Measurements from ENCODE around the gene ACSL3.
"Not testable (repeated sequence)": the region's sequence is repeated elsewhere in the genome, so short reads cannot be mapped to it uniquely, and the experiment has no call there.

Gene ACSL3

DNA sequence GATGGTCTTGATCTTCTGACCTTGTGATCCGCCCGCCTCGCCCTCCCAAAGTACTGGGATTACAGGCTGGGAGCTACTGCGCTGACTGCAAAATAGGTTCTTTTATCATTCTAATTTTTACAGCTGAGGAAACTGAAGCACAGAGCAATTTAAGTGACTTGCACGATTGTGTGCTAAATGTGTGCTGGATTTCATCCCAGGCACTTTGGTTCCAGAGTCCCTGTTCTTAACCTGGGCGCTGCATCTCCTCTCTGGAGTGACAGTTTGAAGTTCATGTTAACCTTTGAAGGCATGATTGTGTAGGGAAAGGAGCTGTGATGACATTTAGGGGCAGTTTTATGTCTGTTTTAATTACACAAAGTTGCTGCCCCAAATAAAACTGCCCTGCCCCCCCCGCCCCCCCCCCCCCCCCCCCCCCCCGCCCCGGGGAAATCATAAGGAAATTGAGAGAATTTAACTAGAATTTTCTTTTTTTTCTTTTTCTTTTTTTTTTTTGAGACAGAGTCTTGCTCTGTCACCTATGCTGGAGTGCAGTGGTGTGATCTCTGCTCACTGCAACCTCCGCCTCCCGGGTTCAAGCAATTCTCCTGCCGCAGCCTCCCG lies 5.6 kb downstream of the ACSL3 start:
- H3K27me3 Mint-ChIP-seq: no peaks in the 10 kb centered on the region

DNA sequence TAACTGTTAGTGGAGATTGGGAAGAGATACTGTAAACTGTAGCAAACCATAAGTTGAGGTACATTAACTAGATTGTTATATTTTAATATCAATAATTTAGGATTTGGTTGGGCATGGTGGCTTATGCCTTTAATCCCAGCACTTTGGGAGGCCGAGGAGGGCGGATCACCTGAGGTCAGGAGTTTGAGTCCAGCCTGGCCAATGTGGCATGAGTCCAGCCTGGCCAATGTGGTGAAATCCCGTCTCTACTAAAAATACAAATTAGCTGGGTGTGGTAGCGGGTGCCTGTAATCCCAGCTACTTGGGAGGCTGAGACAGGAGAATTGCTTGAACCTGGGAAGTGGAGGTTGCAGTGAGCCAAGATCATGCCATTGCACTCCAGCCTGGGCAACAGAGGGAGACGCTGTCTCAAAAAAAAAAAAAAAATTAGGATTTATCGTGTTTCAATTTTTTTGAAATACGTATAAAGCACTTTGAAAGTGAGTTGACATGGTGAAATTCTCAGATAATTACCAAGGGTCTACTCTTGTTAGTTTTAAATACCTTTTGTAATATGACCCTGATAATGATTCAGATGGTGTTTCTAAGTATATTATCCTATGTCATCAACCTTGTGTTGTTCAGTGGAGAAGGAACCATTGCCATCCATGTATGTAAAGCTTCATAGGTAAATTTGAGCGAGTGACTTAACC lies 7.9 kb downstream of the ACSL3 start:
- H3K36me3 Mint-ChIP-seq, H3K9me3 Mint-ChIP-seq: not testable (repeated sequence)
- peaks cover 31% of the 10 kb centered on the region for H3K4me1 Mint-ChIP-seq

More for the DNA sequence above, 5.6 kb downstream of the ACSL3 start:
- Mint-ChIP-seq H3K27ac (no peak overlapping the region), H3K9me3 (no peaks in the 10 kb centered on the region), H3K4me1 (peaks cover 25% of the 10 kb centered on the region), H3K36me3 (no peaks in the 10 kb centered on the region), H3K4me3 (no peak overlapping the region)

DNA sequence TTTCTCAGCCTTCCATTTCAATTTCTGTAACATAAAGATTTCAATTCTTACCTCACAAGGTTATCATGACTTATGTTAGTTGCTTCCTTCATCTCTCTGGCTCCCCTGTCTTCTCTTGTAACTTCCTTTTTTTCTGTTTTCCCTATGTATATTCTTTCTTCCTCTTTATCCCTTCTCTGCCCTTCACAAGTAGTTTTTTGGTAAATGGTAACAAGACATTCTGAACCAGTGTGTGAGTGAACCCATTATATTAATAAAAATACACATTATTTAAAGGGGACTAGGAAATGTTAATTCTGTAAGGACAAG lies 8.4 kb downstream of the ACSL3 start:
- no peak overlapping the region for H3K4me3 Mint-ChIP-seq
- H3K36me3 Mint-ChIP-seq: no peaks in the 10 kb centered on the region

More for the DNA sequence above, 7.9 kb downstream of the ACSL3 start:
- H3K27ac Mint-ChIP-seq, H3K4me3 Mint-ChIP-seq, H3K27me3 Mint-ChIP-seq: not testable (repeated sequence)

DNA sequence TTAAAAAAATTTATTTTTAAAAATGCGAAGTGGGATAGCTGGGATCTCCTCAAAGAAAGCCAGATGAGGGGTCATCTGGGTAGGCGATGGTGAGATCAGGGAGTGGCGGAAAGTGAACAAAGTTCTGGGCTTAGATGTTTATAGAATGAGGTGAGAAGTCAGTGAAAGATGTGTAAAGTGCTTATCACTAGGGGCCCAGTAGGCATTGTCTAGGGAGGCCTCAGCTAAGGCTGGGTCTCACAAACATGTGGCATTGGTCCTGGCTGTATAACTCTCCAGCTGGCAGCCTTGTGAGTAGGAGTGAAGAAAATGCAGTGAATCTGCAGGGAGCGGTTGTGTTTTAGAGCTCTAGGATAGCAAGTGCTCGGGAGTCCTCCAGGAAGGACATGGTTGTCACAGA lies 10.5 kb downstream of the ACSL3 start:
- Mint-ChIP-seq H3K4me1 (peaks cover 31% of the 10 kb centered on the region), H3K9me3 (no peaks in the 10 kb centered on the region), H3K36me3 (no peaks in the 10 kb centered on the region), H3K27ac (no peak overlapping the region), H3K27me3 (no peaks in the 10 kb centered on the region), H3K4me3 (no peak overlapping the region)

More for the DNA sequence above, 8.4 kb downstream of the ACSL3 start:
- no peaks in the 10 kb centered on the region for H3K9me3 Mint-ChIP-seq
- no peak overlapping the region for H3K27ac Mint-ChIP-seq
- H3K27me3 Mint-ChIP-seq: no peaks in the 10 kb centered on the region
- peaks cover 31% of the 10 kb centered on the region for H3K4me1 Mint-ChIP-seq

DNA sequence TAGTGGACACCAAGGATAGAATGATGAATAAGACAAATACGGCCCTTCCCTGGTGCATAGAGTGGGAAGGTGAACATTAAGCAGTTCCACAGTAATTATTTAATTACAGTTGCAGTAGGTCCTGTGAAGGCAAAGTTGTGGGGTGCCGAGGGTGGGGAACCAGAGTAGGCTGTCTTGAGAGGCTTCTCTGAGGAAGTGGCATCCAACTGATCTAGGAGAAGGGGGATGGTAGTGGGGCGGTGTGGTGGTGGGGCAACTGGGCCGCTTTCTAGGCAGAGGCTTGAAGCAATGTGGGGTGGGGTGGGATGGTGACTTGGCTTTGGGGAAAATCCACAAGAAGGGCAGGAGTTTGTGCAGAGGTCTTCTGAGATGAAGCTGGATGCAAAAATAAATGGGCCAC lies 11.7 kb downstream of the ACSL3 start:
- Mint-ChIP-seq H3K27me3 (no peaks in the 10 kb centered on the region), H3K4me1 (peaks cover 35% of the 10 kb centered on the region), H3K27ac (no peak overlapping the region), H3K4me3 (no peak overlapping the region), H3K9me3 (no peaks in the 10 kb centered on the region), H3K36me3 (no peaks in the 10 kb centered on the region)

DNA sequence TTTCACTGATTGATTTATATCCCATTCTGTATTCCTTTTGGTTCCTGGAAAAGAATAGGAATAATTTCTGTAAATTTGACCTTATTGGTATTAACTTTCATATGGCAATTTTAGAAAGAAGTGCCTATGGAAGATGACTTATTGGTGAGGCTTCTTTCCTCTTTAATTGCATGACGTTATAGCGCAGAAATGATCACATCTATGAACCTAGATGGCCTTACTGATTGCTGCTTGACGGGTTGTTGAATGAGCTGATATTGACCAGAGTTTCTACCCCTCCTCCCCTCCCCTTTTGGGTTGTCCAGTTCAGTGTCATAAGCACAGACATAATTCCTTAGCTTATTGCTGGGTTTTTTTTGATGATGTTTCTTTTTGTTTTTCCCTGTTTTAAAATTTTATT lies 14.6 kb downstream of the ACSL3 start:
- H3K4me3 Mint-ChIP-seq: no peak overlapping the region
- H3K27me3 Mint-ChIP-seq: no peaks in the 10 kb centered on the region
- no peaks in the 10 kb centered on the region for H3K9me3 Mint-ChIP-seq
- no peaks in the 10 kb centered on the region for H3K36me3 Mint-ChIP-seq
- peaks cover 50% of the 10 kb centered on the region for H3K4me1 Mint-ChIP-seq
- no peak overlapping the region for H3K27ac Mint-ChIP-seq

DNA sequence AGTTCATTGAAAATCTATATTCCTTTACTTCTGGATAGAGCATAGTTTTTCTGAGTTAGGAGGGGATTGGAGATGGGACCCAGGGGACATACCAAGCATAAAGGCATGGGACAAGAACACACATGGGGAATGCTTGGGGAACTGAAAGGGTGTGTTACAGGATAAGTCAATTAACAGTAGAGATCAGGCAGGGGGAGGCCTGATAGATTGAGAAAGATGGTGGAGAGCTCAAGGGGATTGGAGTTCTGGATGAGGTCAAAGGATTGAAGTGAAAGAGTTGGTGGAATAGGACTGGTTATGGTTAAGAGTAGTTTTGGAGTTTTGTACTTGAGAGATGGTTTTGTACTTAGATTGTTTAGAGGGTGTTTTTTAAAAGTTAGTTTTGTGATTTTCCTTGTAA lies 16.1 kb downstream of the ACSL3 start:
- H3K27ac Mint-ChIP-seq: no peak overlapping the region
- no peaks in the 10 kb centered on the region for H3K27me3 Mint-ChIP-seq
- no peaks in the 10 kb centered on the region for H3K9me3 Mint-ChIP-seq

DNA sequence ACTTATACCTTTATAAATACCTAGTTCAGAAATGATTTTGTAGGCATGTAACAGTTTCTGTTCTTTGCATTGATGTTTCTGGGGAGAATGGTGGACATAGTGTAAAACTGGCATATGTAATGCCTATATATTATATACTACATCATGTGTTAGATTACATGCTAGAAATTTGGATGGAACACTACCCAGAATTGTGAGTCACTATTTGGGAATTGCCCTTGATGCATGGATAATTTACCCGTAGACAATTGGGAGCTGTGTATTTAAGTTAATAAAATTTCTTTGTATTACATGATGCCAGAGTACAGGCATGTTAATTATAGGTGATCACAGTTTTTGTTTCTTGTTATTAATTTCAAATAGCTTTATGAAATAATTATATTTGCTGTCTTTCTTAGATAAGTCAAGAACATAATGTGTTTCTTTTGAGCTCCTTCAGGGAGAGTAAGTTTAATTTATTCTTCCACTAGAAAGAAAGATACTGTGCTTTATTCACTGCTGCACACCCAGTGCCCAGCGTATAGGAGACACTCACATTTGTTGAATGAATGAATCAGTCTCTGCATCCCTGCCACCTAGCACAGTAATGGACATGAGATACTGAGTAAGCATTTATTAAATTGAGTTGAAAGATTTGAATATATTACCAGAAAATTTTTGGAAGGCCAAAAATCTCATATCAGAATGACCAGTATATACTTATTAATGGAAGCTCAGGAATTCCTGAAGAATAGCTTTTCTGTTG lies 16.9 kb downstream of the ACSL3 start:
- Mint-ChIP-seq H3K4me1 (peaks cover 52% of the 10 kb centered on the region), H3K27me3 (no peaks in the 10 kb centered on the region), H3K27ac (no peak overlapping the region), H3K36me3 (peaks cover 1% of the 10 kb centered on the region), H3K9me3 (no peaks in the 10 kb centered on the region), H3K4me3 (no peak overlapping the region)

More for the DNA sequence above, 16.1 kb downstream of the ACSL3 start:
- peaks cover 57% of the 10 kb centered on the region for H3K4me1 Mint-ChIP-seq
- no peak overlapping the region for H3K4me3 Mint-ChIP-seq
- peaks cover 1% of the 10 kb centered on the region for H3K36me3 Mint-ChIP-seq

DNA sequence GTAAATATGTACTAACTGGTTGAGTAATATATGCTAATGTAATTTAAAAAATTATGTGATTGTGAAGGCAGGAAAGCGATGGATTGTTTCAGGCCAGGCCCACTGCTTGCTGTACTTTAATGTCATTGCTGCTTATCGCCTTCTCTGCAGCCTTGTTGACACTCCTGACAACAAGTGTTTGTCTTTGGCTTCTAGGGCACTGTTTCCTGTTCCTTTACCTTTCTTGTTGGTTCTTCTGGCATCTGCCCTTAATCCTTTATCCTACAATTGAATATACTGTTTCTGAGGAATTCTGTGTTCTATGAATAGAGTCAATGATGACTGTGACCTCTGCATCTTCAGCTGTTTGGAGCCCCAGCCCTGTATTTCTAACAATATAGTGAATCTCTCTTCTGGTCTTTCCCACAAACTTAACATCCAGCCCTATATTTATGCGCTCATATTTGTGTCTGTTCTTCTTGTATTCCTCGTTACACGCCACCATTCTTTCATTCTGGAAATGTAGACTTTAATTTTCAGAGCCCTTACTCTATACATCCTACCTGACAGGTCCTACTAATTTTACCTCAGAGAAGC lies 17.6 kb downstream of the ACSL3 start:
- H3K9me3 Mint-ChIP-seq: no peaks in the 10 kb centered on the region
- peaks cover 57% of the 10 kb centered on the region for H3K4me1 Mint-ChIP-seq
- no peak overlapping the region for H3K4me3 Mint-ChIP-seq
- H3K27ac Mint-ChIP-seq: no peak overlapping the region
- H3K36me3 Mint-ChIP-seq: peaks cover 1% of the 10 kb centered on the region
- H3K27me3 Mint-ChIP-seq: no peaks in the 10 kb centered on the region

DNA sequence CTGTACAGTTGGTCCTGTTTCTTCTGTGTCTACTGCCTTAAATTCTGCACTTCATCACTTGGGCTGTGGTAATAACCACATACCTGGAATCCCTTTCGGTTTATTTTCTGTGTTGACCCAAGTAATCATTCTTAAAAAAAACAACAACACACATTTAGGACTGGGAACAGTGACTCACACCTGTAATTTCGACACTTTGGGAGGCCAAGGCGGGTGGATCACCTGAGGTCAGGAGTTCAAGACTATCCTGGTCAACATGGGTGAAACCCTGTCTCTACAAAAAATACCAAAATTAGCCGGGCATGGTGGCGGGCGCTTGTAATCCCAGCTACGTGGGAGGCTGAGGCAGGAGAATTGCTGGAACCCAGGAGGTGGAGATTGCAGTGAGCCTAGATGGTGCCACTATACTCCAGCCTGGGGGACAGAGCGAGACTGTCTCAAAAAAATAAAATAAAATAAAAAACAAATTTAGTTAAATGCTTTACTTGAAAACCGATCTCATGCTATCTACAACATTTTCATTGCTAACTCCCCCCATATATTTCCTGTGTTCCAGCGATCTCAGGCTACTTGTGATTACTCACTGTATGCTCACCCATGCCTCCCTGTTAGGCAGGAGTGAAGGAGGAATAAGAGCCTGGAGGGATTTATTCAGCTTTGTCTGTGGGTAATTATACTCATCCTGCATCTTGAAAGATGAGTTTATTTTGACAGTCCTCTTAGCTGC lies 18.2 kb downstream of the ACSL3 start:
- peaks cover 1% of the 10 kb centered on the region for H3K36me3 Mint-ChIP-seq
- peaks cover 64% of the 10 kb centered on the region for H3K4me1 Mint-ChIP-seq
- H3K9me3 Mint-ChIP-seq: no peaks in the 10 kb centered on the region
- no peak overlapping the region for H3K4me3 Mint-ChIP-seq
- peak overlapping the region; percentile 66 for H3K27ac Mint-ChIP-seq
- no peaks in the 10 kb centered on the region for H3K27me3 Mint-ChIP-seq

DNA sequence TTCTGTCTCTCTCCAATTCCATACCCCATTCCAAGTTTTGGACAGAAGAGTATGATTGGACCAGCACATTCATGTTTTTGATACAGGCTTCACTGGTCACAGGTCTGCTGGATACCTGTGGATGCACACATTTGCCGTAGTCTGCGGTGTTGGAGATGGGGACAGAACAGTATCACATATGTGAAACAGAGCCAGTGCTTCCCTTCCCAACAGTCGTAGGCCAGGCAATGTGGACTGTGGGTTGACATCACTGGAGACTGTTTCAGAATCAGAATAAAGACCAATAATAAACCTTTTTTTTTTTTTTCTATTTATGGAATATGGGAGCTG lies 18.7 kb downstream of the ACSL3 start:
- peak overlapping the region; percentile 66 for H3K27ac Mint-ChIP-seq
- H3K36me3 Mint-ChIP-seq: peaks cover 1% of the 10 kb centered on the region
- H3K27me3 Mint-ChIP-seq: no peaks in the 10 kb centered on the region
- no peak overlapping the region for H3K4me3 Mint-ChIP-seq
- peaks cover 69% of the 10 kb centered on the region for H3K4me1 Mint-ChIP-seq
- H3K9me3 Mint-ChIP-seq: no peaks in the 10 kb centered on the region

DNA sequence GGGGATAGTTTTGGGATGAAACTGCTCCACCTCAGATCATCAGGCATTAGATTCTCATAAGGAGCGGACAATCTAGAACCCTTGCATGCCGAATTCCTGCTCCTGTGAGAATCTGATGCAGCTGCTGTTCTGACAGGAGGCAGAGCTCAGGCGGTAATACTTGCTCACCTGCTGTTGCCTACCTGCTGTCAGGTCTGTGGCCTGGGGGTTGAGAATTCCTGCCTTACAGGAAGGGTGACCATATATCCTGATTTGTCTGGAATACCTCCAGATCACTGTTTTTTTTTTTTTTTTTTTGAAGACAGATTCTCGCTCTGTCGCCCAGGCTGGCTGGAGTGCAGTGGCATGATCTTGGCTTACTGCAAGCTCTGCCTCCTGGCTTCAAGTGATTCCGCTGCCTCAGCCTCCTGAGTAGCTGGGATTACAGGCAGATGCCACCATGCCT lies 21.7 kb downstream of the ACSL3 start:
- H3K4me1 Mint-ChIP-seq: peaks cover 66% of the 10 kb centered on the region

DNA sequence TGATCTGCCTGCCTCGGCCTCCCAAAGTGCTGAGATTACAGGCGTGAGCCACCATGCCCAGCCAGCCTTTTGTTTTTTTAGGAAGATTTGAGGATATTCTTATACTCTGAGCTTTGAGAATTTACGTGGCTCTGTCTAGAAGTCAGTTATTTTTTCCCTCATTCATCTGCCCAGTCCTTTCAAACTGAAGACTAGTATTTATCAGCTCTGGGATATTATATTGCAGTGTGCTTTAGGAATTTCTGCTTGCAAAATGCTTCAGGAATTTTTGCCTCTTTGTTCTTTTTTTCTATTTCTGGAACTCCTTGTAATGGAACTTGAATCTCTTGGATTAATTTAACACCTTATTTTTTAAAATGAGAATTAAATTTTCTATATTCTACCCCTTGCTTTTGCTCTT lies 22.6 kb downstream of the ACSL3 start:
- H3K27ac Mint-ChIP-seq: no peak overlapping the region
- H3K4me3 Mint-ChIP-seq: no peak overlapping the region
- peaks cover 1% of the 10 kb centered on the region for H3K36me3 Mint-ChIP-seq
- H3K4me1 Mint-ChIP-seq: peaks cover 59% of the 10 kb centered on the region
- no peaks in the 10 kb centered on the region for H3K27me3 Mint-ChIP-seq
- no peaks in the 10 kb centered on the region for H3K9me3 Mint-ChIP-seq

More for the DNA sequence above, 21.7 kb downstream of the ACSL3 start:
- H3K27me3 Mint-ChIP-seq: no peaks in the 10 kb centered on the region
- H3K9me3 Mint-ChIP-seq: no peaks in the 10 kb centered on the region
- H3K27ac Mint-ChIP-seq: no peak overlapping the region
- no peak overlapping the region for H3K4me3 Mint-ChIP-seq
- H3K36me3 Mint-ChIP-seq: peaks cover 1% of the 10 kb centered on the region

DNA sequence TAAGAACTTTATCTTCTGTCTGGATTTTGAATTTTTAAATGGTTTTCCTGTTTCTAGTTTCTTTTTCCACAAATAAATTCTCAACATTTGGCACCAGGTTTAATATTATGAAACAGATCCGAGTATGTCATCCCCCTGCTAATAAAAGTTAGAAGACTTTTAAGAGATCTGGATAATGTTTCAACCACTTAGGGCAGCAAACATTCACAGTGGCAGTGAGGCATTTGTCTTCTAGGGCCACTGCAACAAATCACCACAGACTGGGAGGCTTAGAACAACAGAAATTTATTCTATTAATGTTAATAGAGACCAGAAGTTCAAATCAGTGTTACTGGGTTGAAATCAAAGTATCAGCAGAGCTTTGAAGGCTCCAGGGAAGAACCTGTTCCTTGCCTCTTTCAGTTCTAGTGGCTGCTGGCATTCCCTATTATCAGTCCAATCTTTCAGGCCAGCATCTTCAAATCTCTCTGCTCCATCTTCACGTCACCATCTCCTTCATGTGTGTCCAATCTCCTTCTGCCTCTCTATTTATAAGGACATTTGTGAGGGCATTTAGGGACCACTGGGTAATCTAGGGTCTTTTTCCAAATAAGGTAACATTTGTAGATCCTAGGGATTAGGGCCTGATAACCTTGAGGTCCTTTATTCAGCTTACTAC lies 23.4 kb downstream of the ACSL3 start:
- Mint-ChIP-seq H3K27ac (no peak overlapping the region), H3K36me3 (peaks cover 1% of the 10 kb centered on the region), H3K4me1 (peaks cover 58% of the 10 kb centered on the region), H3K9me3 (no peaks in the 10 kb centered on the region), H3K4me3 (no peak overlapping the region), H3K27me3 (no peaks in the 10 kb centered on the region)

DNA sequence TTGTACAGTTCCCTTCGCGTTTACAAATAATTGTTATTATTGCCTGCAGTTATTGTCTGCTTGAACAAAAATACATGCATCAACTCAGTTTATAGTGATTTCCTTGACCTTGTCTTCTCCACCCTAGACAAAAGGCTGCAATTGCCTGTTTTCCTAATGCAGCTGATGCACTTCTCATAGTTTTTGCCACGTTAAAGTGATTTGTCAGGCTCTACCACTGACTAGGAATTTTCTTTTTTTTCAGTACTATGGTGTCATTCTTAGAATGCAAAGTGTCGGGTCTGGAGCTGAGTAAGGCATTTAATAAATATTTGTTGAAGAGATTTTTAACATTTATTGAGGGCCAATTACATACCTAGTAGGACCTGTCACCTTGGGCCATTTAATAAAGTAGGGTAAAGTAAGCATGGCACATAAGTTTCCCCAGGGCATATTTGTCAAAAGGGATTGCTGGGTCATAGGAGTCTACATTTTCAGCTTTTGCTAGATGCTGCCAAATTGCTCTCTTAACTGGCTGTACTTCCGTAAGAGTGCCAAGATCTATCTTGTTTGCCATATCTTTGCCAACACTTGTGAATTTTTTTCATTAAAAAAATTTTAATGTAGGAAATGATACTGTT lies 24.1 kb downstream of the ACSL3 start:
- no peak overlapping the region for H3K27ac Mint-ChIP-seq
- H3K27me3 Mint-ChIP-seq: no peaks in the 10 kb centered on the region
- no peaks in the 10 kb centered on the region for H3K9me3 Mint-ChIP-seq
- H3K36me3 Mint-ChIP-seq: peaks cover 6% of the 10 kb centered on the region
- no peak overlapping the region for H3K4me3 Mint-ChIP-seq
- peaks cover 58% of the 10 kb centered on the region for H3K4me1 Mint-ChIP-seq
